HL-60/S4 (cell line): Measurements from ENCODE around the gene NDUFB11.
"Not testable (repeated sequence)": the region's sequence is repeated elsewhere in the genome, so short reads cannot be mapped to it uniquely, and the experiment has no call there.

Experiments
- in situ Hi-C: fragments of 300-500 bp; cut with MboI; formaldehyde crosslinking; loops from 2 replicates; pipeline ENCODE4 v1.14.3; 2022; ENCODE audit warnings: low sequenced_read_pairs

Gene NDUFB11

DNA sequence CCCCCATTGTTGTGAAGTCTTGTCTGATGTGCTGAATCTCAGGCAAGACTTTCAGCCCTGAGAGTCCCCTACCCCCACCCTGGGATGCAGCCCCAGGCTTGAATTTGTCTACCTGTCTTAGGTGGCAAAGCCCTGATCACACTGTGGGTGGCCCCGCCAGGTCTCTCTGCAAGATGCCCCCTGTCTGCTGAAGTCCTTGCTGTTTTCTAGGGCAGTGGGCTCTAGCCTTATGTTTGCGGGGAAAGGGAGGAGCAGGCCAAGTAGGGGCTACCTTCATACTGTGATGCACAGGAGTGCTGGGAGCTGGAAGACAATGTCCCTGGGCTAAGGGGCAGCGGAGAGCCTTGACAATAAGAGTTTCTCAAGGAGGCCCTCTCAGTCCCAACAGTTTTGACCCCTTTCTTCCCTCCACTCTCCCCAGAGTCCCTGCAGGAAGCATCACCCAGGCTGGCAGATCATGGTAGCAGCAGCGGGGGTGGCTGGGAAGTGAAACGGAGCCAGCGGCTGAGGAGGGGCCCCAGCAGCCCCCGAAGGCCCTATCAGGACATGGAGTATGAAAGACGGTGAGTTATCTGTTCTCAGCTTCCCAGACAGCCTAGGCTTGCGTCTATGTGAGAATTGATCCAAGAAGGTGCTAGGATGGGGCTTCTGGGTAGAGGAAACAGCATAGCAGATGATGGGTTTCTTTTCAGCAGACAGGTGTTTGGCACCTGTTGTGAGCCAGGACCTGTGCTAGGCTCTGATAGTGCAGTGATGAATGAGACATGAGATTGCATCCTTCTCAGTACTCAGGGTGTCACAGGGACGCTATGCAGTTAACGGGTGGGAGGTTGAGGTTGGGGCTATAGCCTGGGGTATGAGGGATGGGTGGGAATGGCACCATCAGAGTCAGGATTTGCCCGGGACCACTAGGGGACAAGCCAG is 2.7 kb upstream of the NDUFB11 start:
- in situ Hi-C loops, result no loop called here

GRCh38 chrX:47146121-47146935 is 1.8 kb upstream of the NDUFB11 start:
- in situ Hi-C loops, result no loop called here

GRCh38 chrX:47145395-47146120 is 1.1 kb upstream of the NDUFB11 start:
- in situ Hi-C loops, result no loop called here

GRCh38 chrX:47143894-47144625 is 442 bp downstream of the NDUFB11 start:
- in situ Hi-C loops, result no loop called here

GRCh38 chrX:47138171-47138570 is 6.3 kb downstream of the NDUFB11 start:
- in situ Hi-C loops, result no loop called here

- in situ Hi-C loops, result not testable (repeated sequence)
Measured at GRCh38 chrX:47135650-47136049, 8.9 kb downstream of the NDUFB11 start.

DNA sequence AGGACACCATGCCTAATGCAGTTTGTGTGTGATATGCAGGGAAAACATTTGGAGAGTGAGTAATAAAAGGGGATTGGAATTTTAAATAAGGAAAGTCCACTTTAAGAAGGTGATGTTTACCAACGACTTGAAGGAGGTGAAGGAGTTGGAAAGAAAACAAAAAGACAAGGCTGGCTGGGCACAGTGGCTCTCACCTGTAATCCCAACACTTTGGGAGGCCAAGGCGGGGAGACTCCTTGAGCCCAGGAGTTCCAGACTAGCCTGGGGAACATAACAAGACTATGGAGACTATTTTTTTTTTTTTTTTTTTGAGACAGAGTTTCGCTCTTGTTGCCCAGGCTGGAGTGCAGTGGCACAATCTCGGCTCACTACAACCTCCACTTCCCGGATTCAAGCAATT is 11.0 kb downstream of the NDUFB11 start:
- in situ Hi-C loops, result no loop called here

GRCh38 chrX:47129899-47130358 is 14.6 kb downstream of the NDUFB11 start:
- in situ Hi-C loops, result no loop called here

DNA sequence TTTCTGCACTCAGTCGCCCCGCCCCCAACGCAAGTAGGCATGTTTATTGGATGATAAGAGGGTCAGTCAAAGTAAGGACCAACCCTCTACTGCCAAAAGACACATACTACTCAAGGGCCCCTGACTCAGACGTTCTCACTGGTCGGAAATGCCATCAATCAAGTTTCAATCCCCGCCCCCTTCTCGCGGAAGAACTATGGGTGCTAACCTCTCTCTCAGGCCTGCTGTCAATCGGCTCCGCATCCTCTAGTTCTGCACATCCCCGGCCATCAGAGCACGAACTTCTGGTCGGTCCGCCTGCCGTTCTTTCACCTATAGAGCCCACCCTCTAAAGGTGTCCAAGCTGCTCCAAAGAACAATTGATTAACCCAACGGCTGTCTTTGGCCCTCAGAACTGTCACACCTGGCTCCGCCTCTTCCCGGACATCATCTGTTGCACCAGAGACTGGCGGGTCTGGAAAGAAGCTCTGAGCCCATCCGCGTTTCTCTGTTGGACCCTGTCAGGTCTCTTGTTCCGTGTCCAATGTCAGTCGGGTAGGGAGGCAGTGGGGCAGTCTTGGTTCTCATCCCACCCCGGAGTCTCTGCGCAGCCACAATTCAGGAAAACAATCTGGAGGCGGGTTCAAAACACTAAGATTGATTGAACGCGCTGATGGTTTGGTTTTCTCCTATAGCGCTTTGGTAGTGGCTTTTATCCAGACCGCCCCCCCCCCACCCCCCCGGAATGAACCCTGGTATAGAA is 15.2 kb downstream of the NDUFB11 start:
- in situ Hi-C loops, result no loop called here

- in situ Hi-C loops, result not testable (repeated sequence)
Measured at GRCh38 chrX:47124466-47124865, 20.0 kb downstream of the NDUFB11 start.

DNA sequence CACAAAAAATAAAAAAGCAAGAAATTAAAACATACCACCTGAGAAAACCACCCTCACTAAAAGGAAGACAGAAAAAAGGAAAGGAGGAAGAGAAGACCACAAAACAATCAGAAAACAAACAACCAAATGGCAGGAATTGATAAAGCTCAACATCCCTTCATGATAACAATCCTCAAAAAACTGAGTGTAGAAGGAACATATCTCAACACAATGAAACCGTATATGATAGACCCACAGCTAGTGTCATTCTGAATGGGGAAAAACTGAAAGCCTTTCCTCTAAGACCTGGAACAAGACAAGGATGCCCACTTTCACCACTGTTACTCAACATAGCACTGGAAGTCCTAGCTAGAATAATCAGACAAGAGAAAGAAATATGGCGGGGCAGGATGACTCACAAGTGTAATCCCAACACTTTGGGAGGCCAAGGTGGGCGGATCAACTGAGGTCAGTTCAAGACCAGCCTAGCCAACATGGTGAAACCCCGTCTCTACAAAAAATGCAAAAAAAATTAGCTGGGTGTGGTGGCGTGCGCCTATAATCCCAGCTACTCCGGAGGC is 27.9 kb downstream of the NDUFB11 start:
- in situ Hi-C loops, result not testable (repeated sequence)

GRCh38 chrX:47112316-47112954 is 32.1 kb downstream of the NDUFB11 start:
- in situ Hi-C loops, result no loop called here

DNA sequence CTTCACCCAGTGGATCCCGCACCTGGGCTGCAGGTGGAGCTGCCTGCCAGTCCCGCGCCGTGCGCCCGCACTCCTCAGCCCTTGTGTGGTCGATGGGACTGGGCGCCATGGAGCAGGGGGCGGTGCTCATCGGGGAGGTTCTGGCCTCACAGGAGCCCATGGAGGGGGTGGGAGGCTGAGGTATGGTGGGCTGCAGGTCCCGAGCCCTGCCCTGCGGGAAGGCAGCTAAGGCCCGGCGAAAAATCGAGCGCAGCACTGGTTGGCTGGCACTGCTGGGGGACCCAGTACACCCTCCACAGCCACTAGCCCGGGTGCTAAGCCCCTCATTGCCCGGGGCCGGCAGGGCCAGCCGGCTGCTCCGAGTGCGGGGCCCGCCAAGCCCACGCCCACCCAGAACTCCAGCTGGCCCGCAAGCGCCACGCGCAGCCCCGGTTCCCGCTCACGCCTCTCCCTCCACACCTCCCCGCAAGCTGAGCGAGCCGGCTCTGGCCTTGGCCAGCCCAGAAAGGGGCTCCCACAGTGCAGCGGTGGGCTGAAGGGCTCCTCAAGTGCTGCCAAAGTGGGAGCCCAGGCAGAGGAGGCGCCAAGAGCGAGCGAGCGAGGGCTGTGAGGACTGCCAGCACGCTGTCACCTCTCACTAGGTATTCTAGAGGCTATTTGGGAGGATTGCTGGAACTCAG is 33.4 kb downstream of the NDUFB11 start:
- in situ Hi-C loops, result not testable (repeated sequence)

GRCh38 chrX:47101206-47101605 is 43.3 kb downstream of the NDUFB11 start:
- in situ Hi-C loops, result no loop called here

DNA sequence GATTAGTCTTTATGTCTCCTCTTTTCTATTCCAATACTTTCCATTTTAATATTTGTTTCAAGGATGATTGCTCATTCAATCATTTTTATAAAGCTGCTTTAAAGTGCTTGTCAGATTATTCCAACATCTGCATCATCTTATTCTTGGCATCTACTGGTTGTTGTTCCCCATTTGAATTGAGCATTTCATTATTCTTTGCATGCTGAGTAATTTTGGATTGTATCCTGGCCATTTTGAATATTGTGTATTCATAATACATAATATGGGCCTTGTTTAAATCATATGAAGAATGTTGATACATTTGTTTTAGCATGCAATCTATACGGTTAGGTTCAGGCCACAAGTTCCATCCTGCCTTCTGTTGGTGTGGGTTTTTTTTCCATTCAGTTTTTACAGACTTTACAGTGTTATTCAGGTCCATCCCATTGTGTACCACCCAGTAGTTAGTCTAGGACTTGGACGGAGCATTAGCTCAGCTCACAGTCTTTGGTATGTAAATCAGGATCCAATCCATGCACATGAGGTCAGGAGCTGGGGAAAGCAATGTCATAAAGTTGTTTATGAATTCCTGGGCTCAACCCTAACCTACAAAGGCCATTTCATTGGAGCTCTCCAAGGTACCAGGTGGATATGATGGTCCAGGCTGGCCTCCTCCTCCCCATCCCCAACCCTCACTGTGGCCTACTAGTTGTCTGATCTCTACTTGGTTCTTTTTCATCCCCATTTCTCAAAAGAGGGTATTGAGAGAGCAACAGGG is 46.0 kb downstream of the NDUFB11 start:
- in situ Hi-C loops, result no loop called here

DNA sequence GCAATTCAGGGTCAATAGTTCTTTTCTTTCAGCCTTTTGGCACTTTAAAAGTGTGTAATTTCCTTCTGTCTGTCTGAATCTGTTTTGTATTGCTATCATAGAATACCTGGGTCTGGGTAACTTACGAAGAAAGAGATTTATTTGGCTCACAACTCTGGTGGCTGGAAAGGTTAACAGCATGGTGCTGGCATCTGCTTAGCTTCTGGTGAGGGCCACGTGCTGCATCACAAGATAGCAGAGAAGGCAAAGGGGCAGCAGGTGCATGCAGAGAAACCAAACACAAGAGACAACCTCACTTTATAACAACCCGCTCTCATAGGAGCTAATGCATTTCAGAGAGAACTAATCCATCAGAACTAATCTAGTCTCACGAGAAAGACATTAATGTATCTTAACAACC is 47.5 kb downstream of the NDUFB11 start:
- in situ Hi-C loops, result no loop called here

DNA sequence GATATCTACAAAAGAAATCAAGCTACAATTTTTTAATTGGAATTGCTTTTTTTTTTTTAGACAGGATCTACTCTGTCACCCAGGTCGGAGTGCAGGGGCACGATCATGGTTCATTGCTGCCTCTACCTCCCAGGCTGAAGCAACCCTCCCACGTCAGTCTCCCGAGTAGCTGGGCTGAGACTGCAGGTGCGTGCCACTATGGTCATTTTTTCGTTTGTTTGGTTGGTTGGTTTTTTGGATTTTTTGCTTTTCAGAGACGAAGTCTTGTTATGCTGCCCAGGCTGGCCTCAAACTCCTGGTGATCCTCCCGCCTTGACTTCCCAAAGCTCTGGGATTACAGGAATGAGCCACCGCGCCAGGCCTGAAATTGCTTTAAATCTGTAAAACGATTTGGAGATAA is 50.6 kb downstream of the NDUFB11 start:
- in situ Hi-C loops, result no loop called here

DNA sequence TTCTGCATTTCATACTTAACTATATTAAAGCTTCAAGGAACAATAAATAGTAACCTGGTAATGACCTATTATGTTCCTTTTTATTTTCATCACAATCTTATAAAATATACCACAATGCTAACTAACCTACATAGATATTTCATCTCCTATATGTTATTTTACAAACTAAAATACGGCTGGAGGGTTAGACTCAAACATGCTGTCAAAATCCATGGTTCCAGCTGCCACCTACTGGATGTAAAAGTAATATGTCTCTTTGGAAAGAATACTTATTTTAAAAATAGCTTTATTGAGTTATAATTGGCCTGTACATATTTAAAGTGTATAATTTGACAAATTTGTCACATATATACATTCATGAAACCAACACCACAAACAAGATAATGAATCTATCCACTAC is 51.3 kb downstream of the NDUFB11 start:
- in situ Hi-C loops, result no loop called here
